H1 (cell line): ENCODE measurements around the gene AMIGO2. TPM values are rescaled to one million over a fixed set of nuclear protein-coding genes. Genes with fewer than 3 reads are reported as not detected.

Experiments used
- ATF3 ChIP-seq: IDR thresholded peaks from 2 replicates; pipeline ENCODE4 v1.6.1; 2011; ENCODE audit warnings: low read depth, mild to moderate bottlenecking, low read length; ENCODE audit not compliant: insufficient read depth
- CTBP2 ChIP-seq: IDR thresholded peaks from 2 replicates; pipeline ENCODE4 v1.7.0; 2011; ENCODE audit warnings: borderline replicate concordance, mild to moderate bottlenecking, moderate library complexity, mixed read lengths, low read length; ENCODE audit not compliant: insufficient read depth, insufficient read length
- JUN ChIP-seq: IDR thresholded peaks from 2 replicates; pipeline ENCODE4 v1.6.1; 2011; ENCODE audit warnings: low read depth, mild to moderate bottlenecking, improper control_type of control experiment, low read length
- NANOG ChIP-seq: IDR thresholded peaks from 2 replicates; pipeline ENCODE4 v1.6.1; 2011; ENCODE audit warnings: low read length, low read depth, mild to moderate bottlenecking, inconsistent platforms; ENCODE audit not compliant: insufficient read depth, poor library complexity, severe bottlenecking
- RFX5 ChIP-seq: IDR thresholded peaks from 2 replicates; pipeline ENCODE4 v1.6.1; 2011; ENCODE audit warnings: low read depth, low read length, improper control_type of control experiment, borderline replicate concordance
- SP2 ChIP-seq: IDR thresholded peaks from 2 replicates; pipeline ENCODE4 v1.6.1; 2012; ENCODE audit warnings: mild to moderate bottlenecking, low read length, inconsistent platforms
- SP4 ChIP-seq: IDR thresholded peaks from 2 replicates; pipeline ENCODE4 v1.6.1; 2012; ENCODE audit warnings: low read length, inconsistent platforms
- ZNF274 ChIP-seq: IDR thresholded peaks from 2 replicates; pipeline ENCODE4 v1.7.0; 2012; ENCODE audit warnings: low read length, borderline replicate concordance; ENCODE audit errors: extremely low read depth
- polyA plus RNA-seq, 7 experiments: library from polyadenylated mRNA; depleted of rRNA in 3 of 7; stranded (reverse) in 5 of 7; unstranded in 2 of 7; fragments of >200 nt in 5 of 7; fragments of 200-250 nt in 2 of 7; gene quantifications; 1 replicate in 5 of 7; 2 replicates in 1 of 7; 4 replicates in 1 of 7; pipeline versions ENCODE4 v1.2.1 to v1.2.3, GENCODE V29; 2011 to 2013; ENCODE audit warnings: missing spikeins in 2 of 7, mixed read lengths in 2 of 7
- total RNA-seq: library from RNA; stranded (reverse); fragmentation: NEBNext Ultra II Directional; extraction: Animal tissue kit (Norgen Biotek cat#: 25700); gene quantifications from 2 replicates; pipeline ENCODE4 v1.2.1, GENCODE V29; 2021
- TF ChIP-seq, protein P1 (sequence below): IDR thresholded peaks from 2 replicates; pipeline ENCODE4 v1.6.1; 2012; ENCODE audit warnings: low read length, inconsistent platforms

AMIGO2 gene
- total and polyA plus RNA-seq, 2 of the 8 experiments (the other 6 are each of a cell fraction or from before 2014, with no cell fraction given), result 1.7 to 3.3 TPM

- TF ChIP-seq, protein P1, sequence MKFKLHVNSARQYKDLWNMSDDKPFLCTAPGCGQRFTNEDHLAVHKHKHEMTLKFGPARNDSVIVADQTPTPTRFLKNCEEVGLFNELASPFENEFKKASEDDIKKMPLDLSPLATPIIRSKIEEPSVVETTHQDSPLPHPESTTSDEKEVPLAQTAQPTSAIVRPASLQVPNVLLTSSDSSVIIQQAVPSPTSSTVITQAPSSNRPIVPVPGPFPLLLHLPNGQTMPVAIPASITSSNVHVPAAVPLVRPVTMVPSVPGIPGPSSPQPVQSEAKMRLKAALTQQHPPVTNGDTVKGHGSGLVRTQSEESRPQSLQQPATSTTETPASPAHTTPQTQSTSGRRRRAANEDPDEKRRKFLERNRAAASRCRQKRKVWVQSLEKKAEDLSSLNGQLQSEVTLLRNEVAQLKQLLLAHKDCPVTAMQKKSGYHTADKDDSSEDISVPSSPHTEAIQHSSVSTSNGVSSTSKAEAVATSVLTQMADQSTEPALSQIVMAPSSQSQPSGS, result no peak
- TF ChIP-seq JUN (no peak), NANOG (no peak), ZNF274 (no peak), CTBP2 (no peak), SP2 (no peak), ATF3 (no peak), SP4 (no peak), RFX5 (no peak)
- TF ChIP-seq, all 59 proteins: peak for 0
These were observed 4.4 kb upstream of the AMIGO2 start (continued) for GRCh38 chr12:47084172-47084571.
